Parathyroid adenoma (tissue), 2 donors: ENCODE measurements around the gene OVOL3.
A peak's percentile ranks its signal among the peaks of the same experiment; 100 is the strongest.

Experiments used
- H2AFZ ChIP-seq: fragments of 300-600 bp; sonication (generic); one replicate; pipeline ENCODE4 v1.7.0; 2017; ENCODE audit warnings: antibody characterized with exemption, mild to moderate bottlenecking
- H3K27ac ChIP-seq: fragments of 300-600 bp; sonication (generic); one replicate; pipeline ENCODE4 v1.7.0; 2017
- H3K27me3 ChIP-seq: fragments of 300-600 bp; sonication (generic); one replicate; pipeline ENCODE4 v1.7.0; 2017; ENCODE audit warnings: low read length; ENCODE audit not compliant: control insufficient read depth, insufficient read depth
- H3K36me3 ChIP-seq: fragments of 300-600 bp; sonication (generic); one replicate; pipeline ENCODE4 v1.7.0; 2017; ENCODE audit warnings: low read length; ENCODE audit not compliant: control insufficient read depth, insufficient read depth
- H3K4me1 ChIP-seq: fragments of 300-600 bp; sonication (generic); one replicate; pipeline ENCODE4 v1.7.0; 2017; ENCODE audit warnings: control low read depth
- H3K4me2 ChIP-seq: fragments of 300-600 bp; sonication (generic); one replicate; pipeline ENCODE4 v1.7.0; 2017; ENCODE audit warnings: low read length
- H3K4me3 ChIP-seq: fragments of 300-600 bp; sonication (generic); one replicate; pipeline ENCODE4 v1.7.0; 2017; ENCODE audit warnings: low read depth, low read length
- H3K79me2 ChIP-seq: fragments of 300-600 bp; sonication (generic); one replicate; pipeline ENCODE4 v1.7.0; 2017; ENCODE audit warnings: control low read depth
- H3K9ac ChIP-seq: fragments of 300-600 bp; sonication (generic); one replicate; pipeline ENCODE4 v1.7.0; 2017; ENCODE audit warnings: mild to moderate bottlenecking
- H3K9me3 ChIP-seq: fragments of 300-600 bp; sonication (generic); one replicate; pipeline ENCODE4 v1.7.0; 2017; ENCODE audit warnings: low read length; ENCODE audit not compliant: control insufficient read depth
- CTCF ChIP-seq: fragments of 300-600 bp; sonication (generic); IDR thresholded peaks from one replicate; pipeline ENCODE4 v1.7.0; 2017; ENCODE audit warnings: antibody characterized with exemption, mild to moderate bottlenecking
- donor health status: primary hyperparathyroidism.

Gene OVOL3

DNA sequence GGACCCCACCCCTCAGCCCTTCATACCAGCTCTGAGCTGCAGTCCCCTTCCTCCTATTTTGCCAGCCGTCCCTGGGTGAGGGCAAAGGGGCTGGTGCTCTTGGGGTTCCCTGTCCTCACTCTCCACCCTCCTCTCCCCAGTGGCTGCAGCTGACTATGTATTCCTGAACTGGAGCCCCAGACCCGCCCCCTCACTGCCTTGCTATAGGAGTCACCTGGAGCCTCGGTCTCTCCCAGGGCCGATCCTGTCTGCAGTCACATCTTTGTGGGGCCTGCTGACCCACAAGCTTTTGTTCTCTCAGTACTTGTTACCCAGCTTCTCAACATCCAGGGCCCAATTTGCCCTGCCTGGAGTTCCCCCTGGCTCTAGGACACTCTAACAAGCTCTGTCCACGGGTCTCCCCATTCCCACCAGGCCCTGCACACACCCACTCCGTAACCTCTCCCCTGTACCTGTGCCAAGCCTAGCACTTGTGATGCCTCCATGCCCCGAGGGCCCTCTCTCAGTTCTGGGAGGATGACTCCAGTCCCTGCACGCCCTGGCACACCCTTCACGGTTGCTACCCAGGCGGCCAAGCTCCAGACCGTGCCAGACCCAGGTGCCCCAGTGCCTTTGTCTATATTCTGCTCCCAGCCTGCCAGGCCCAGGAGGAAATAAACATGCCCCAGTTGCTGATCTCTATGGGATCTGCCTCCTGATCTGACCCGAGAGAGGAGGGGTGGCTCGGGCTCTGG lies 38.9 kb downstream of the OVOL3 start:
- H3K27ac ChIP-seq, result no peak overlapping the region
- H3K27me3 ChIP-seq, result no peaks in the 10 kb centered on the region
- no peak overlapping the region for H2AFZ ChIP-seq
- H3K4me1 ChIP-seq, result no peaks in the 10 kb centered on the region
- no peaks in the 10 kb centered on the region for H3K9me3 ChIP-seq
- H3K4me2 ChIP-seq, result no peak overlapping the region
- TF ChIP-seq CTCF, result no peak
- peaks cover 7% of the 10 kb centered on the region for H3K79me2 ChIP-seq
- no peak overlapping the region for H3K4me3 ChIP-seq
- no peak overlapping the region for H3K9ac ChIP-seq
- no peaks in the 10 kb centered on the region for H3K36me3 ChIP-seq

DNA sequence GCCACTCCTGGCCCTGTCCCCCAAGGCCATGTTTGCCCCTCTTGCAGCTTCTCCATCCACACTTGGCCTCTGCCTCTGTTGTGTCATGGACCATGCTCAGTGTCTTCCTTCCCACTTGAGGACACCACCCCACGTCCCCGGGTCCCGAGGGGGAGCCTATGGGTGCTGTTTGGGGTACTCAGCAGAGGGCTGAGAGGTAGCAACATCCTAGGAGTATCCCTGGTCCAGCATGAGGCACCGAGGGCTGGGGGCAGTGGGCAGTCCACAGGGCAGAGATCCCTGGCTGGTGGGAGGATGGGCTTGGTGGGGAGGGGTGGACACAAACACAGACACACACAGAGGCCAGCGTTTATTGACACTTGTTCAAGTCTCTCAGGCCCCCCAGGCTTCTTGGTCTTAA lies 39.6 kb downstream of the OVOL3 start:
- no peaks in the 10 kb centered on the region for H3K36me3 ChIP-seq
- H3K79me2 ChIP-seq, result peaks cover 7% of the 10 kb centered on the region
- no peak overlapping the region for H3K9ac ChIP-seq

GRCh38 chr19:36151144-36152018 lies 40.4 kb downstream of the OVOL3 start:
- peak overlapping the region; percentile 98 for H3K27ac ChIP-seq
- no peak for TF ChIP-seq CTCF
- H3K4me1 ChIP-seq, result no peaks in the 10 kb centered on the region
- no peaks in the 10 kb centered on the region for H3K9me3 ChIP-seq
- H3K27me3 ChIP-seq, result no peaks in the 10 kb centered on the region
- peak overlapping the region; percentile 77 for H3K4me3 ChIP-seq
- no peaks in the 10 kb centered on the region for H3K36me3 ChIP-seq
- H3K9ac ChIP-seq, result peak overlapping the region; percentile 95
- H3K4me2 ChIP-seq, result peak overlapping the region; percentile 71
- H3K79me2 ChIP-seq, result peaks cover 4% of the 10 kb centered on the region
- H2AFZ ChIP-seq, result peak overlapping the region; percentile 92

More for the DNA sequence above, 39.6 kb downstream of the OVOL3 start:
- H2AFZ ChIP-seq, result no peak overlapping the region
- no peak overlapping the region for H3K4me2 ChIP-seq
- H3K4me1 ChIP-seq, result no peaks in the 10 kb centered on the region
- no peaks in the 10 kb centered on the region for H3K27me3 ChIP-seq
- TF ChIP-seq CTCF, result no peak
- peak overlapping the region; percentile 98 for H3K27ac ChIP-seq
- no peaks in the 10 kb centered on the region for H3K9me3 ChIP-seq
- H3K4me3 ChIP-seq, result no peak overlapping the region

GRCh38 chr19:36152019-36152351 lies 41.0 kb downstream of the OVOL3 start:
- peak overlapping the region; percentile 95 for H3K9ac ChIP-seq
- no peaks in the 10 kb centered on the region for H3K36me3 ChIP-seq
- TF ChIP-seq CTCF, result no peak
- no peaks in the 10 kb centered on the region for H3K27me3 ChIP-seq
- peak overlapping the region; percentile 92 for H2AFZ ChIP-seq
- peak overlapping the region; percentile 77 for H3K4me3 ChIP-seq
- H3K4me1 ChIP-seq, result no peaks in the 10 kb centered on the region
- H3K9me3 ChIP-seq, result no peaks in the 10 kb centered on the region
- H3K27ac ChIP-seq, result peak overlapping the region; percentile 98
- peaks cover 4% of the 10 kb centered on the region for H3K79me2 ChIP-seq
- peak overlapping the region; percentile 71 for H3K4me2 ChIP-seq
